ENCODE results near the gene PPP6R2. TPM values are rescaled to one million over a fixed set of nuclear protein-coding genes. Genes with fewer than 3 reads are reported as not detected.

PPP6R2 gene
- total RNA-seq, 2 donors from 2014 or later, result 80.6 to 107 TPM

DNA sequence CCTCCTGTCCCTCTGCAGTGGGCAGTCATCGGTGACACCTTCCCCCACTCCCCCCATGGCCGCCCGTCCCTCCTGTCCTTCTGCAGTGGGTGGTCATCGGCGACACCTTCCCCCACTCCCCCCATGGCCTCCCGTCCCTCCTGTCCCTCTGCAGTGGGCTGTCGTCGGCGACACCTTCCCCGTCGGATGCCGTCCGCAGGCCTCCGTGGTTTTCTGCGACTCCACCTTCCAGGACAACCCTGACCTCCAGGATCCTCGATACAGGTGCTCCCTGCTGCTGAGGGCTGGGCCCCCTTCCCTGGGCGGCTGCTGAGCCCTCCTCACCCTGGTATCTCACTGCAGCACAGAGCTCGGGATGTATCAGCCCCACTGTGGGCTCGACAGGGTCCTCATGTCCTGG, 145.8 kb downstream of the PPP6R2 start:
- no peaks in the 10 kb centered on the region for H3K9me3 ChIP-seq

DNA sequence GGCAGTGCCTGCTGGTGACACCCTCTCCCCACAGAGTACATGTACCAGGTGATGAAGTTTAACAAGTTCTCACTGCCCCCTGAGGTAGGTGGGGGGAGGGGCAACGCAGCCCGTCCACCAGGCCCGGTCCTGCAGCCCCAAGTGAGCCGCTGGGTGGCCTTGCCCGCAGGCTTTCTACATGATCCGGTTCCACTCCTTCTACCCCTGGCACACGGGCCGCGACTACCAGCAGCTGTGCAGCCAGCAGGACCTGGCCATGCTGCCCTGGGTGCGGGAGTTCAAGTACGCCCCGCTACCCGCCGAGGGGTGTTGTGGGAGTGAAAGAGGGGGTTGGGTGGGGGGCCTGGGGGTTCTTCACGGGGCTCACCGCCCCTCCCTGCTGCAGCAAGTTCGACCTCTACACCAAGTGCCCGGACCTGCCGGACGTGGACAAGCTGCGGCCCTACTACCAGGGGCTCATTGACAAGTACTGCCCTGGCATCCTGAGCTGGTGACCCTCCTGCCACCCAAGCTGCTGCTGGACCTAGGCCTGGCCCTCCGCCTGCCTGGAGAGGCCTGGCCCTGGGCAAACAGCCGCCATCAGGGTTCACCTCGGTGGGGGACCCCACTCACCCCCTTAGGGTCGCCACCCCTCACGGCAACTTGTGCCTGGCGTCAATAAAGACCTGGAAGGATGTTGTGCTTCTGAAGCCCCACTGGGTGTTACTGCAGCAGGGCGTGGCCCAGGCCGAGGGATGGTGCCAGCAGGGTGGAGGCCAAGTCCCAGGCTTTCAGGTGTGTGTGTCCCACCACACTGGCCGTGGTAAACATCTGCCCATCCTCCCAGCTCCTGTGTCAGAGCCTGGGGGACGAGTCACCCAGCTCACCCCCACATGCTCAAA, 146.5 kb downstream of the PPP6R2 start:
- WGBS, result 83% methylated on average over 30 of the region's 31 CpGs
- Histone ChIP-seq H3K4me1 (replicated peaks) (no peaks in the 10 kb centered on the region), H3K36me3 (no peaks in the 10 kb centered on the region), H3K4me3 (no peak overlapping the region), H3K9me3 (no peaks in the 10 kb centered on the region), H3K27me3 (replicated peaks; ENCODE audit: insufficient read depth) (no peaks in the 10 kb centered on the region), H3K27ac (no peak overlapping the region)
- no peak for TF ChIP-seq POLR2A (IDR thresholded peaks at IDR 0.05)
- TF ChIP-seq POLR2AphosphoS5 (IDR thresholded peaks at IDR 0.05), result no peak
- TF ChIP-seq, protein P1, sequence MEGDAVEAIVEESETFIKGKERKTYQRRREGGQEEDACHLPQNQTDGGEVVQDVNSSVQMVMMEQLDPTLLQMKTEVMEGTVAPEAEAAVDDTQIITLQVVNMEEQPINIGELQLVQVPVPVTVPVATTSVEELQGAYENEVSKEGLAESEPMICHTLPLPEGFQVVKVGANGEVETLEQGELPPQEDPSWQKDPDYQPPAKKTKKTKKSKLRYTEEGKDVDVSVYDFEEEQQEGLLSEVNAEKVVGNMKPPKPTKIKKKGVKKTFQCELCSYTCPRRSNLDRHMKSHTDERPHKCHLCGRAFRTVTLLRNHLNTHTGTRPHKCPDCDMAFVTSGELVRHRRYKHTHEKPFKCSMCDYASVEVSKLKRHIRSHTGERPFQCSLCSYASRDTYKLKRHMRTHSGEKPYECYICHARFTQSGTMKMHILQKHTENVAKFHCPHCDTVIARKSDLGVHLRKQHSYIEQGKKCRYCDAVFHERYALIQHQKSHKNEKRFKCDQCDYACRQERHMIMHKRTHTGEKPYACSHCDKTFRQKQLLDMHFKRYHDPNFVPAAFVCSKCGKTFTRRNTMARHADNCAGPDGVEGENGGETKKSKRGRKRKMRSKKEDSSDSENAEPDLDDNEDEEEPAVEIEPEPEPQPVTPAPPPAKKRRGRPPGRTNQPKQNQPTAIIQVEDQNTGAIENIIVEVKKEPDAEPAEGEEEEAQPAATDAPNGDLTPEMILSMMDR (IDR thresholded peaks at IDR 0.05), result no peak
- DNase-seq (ENCODE audit: low spot score), result no peak
- intact Hi-C loops (cut with DNase I), result no loop called here

More for the DNA sequence above, 145.8 kb downstream of the PPP6R2 start:
- no peaks in the 10 kb centered on the region for H3K36me3 ChIP-seq
- TF ChIP-seq, protein P1 (IDR thresholded peaks at IDR 0.05), result no peak
- no peak for DNase-seq (ENCODE audit: low spot score)
- 72% methylated on average over 19 of the region's 19 CpGs for WGBS
- H3K4me1 ChIP-seq (replicated peaks), result no peaks in the 10 kb centered on the region
- intact Hi-C loops (cut with DNase I), result no loop called here
- H3K27ac ChIP-seq, result no peak overlapping the region
- no peaks in the 10 kb centered on the region for H3K27me3 ChIP-seq (replicated peaks; ENCODE audit: insufficient read depth)
- H3K4me3 ChIP-seq, result no peak overlapping the region

DNA sequence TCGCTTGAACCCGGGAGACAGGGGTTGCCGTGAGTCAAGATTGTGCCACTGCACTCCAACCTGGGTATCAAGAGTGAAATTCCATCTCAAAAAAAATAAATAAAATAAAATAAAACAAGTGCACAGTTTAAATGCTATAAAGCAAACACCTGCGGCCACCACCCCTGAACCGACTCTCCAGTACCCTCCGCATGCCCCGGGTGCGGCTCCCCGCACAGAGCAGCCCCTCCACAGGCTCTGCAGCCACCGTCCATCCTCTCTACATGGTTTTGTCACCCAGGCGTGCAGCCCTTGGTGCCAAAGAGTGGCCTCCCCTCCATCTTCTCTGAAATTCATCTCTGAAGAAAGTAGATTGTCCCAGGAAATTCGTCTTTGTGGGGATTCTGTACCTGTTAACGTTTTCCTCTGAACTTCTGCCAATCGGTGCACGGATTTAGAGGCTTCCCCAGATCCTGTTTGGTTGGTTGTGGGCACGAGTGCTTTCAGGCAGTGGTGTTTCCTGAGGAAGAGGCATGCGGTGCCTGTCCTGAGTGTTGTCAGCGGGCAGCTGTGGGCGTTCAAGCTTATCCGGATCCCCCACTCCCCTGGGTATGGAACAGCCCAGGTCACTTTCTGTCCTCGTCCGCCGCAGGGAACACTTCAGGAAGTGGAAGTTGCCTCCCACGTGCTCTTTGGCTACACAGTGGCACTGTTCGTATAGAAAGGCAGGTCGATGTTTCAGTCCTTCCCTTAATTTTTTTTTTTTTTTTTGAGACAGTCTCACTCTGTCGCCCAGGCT, 147.6 kb downstream of the PPP6R2 start:
- Histone ChIP-seq H3K9me3 (no peaks in the 10 kb centered on the region), H3K4me3 (no peak overlapping the region), H3K36me3 (no peaks in the 10 kb centered on the region), H3K27me3 (replicated peaks; ENCODE audit: insufficient read depth) (no peaks in the 10 kb centered on the region), H3K4me1 (replicated peaks) (no peaks in the 10 kb centered on the region), H3K27ac (no peak overlapping the region)
- TF ChIP-seq, protein P1 (IDR thresholded peaks at IDR 0.05), result no peak
- DNase-seq (ENCODE audit: low spot score), result no peak
- 54% methylated on average over 27 of the region's 27 CpGs for WGBS
- intact Hi-C loops (cut with DNase I), result no loop called here

Other genes starting within 250 kb of the PPP6R2 start
- 1 to 10 TPM; 7.5 to 9.5 TPM for gene PANX2, start 172.6 kb upstream of the PPP6R2 start, total RNA-seq
- gene TRABD, start 157.4 kb upstream of the PPP6R2 start, total RNA-seq, result 10 to 100 TPM; 39.1 to 43.1 TPM
- 10 to 100 TPM; 51.8 to 58.5 TPM for gene SELENOO, start 142.3 kb upstream of the PPP6R2 start, total RNA-seq
- 100 to 1,000 TPM in 1 of 2 donors, 10 to 100 TPM in 1; 56.3 to 117 TPM for gene TUBGCP6, start 98.3 kb upstream of the PPP6R2 start, total RNA-seq
- 10 to 100 TPM; 36.9 to 41.3 TPM for gene HDAC10, start 92.1 kb upstream of the PPP6R2 start, total RNA-seq
- 10 to 100 TPM in 1 of 2 donors, 1 to 10 TPM in 1; 8.4 to 18.0 TPM for gene MAPK12, start 81.6 kb upstream of the PPP6R2 start, total RNA-seq
- gene MAPK11, start 72.9 kb upstream of the PPP6R2 start, total RNA-seq, result 10 to 100 TPM; 11.4 to 14.1 TPM
- gene PLXNB2, start 35.7 kb upstream of the PPP6R2 start, total RNA-seq, result 100 to 1,000 TPM; 259 to 309 TPM
- 10 to 100 TPM in 1 of 2 donors, 1 to 10 TPM in 1; 9.6 to 19.6 TPM for gene DENND6B, start 16.3 kb upstream of the PPP6R2 start, total RNA-seq
- 100 to 1,000 TPM in 1 of 2 donors, 10 to 100 TPM in 1; 44.9 to 144 TPM for gene SBF1, start 131.7 kb downstream of the PPP6R2 start, total RNA-seq
- 1 to 10 TPM; 7.3 to 7.9 TPM for gene ADM2, start 138.2 kb downstream of the PPP6R2 start, total RNA-seq
- not detected for gene MIOX, start 143.5 kb downstream of the PPP6R2 start, total RNA-seq
- 10 to 100 TPM; 76.6 to 94.3 TPM for gene LMF2, start 164.4 kb downstream of the PPP6R2 start, total RNA-seq
- gene NCAPH2, start 164.9 kb downstream of the PPP6R2 start, total RNA-seq, result 10 to 100 TPM; 43.7 to 59.6 TPM
- 1 to 10 TPM; 1.5 to 8.3 TPM for gene SCO2, start 182.3 kb downstream of the PPP6R2 start, total RNA-seq
- 10 to 100 TPM; 35.8 to 42.8 TPM for gene TYMP, start 186.7 kb downstream of the PPP6R2 start, total RNA-seq
- under 1 TPM in 1 of 2 donors, not detected in 1; 0.62 TPM for gene KLHDC7B, start 202.6 kb downstream of the PPP6R2 start, total RNA-seq
- 10 to 100 TPM in 1 of 2 donors, not detected in 1; 10.2 TPM for gene SYCE3, start 219.6 kb downstream of the PPP6R2 start, total RNA-seq
- 10 to 100 TPM; 13.1 to 31.4 TPM for gene CPT1B, start 235.1 kb downstream of the PPP6R2 start, total RNA-seq
- gene CHKB, start 239.5 kb downstream of the PPP6R2 start, total RNA-seq, result 100 to 1,000 TPM in 1 of 2 donors, 10 to 100 TPM in 1; 52.1 to 112 TPM